H4 (cell line): ENCODE measurements around the gene DTD1. TPM values are rescaled to one million over a fixed set of nuclear protein-coding genes. Genes with fewer than 3 reads are reported as not detected.

Experiments used
- DNase-seq: peaks from one replicate; pipeline ENCODE4 v3.0.0-alpha.2; 2015; ENCODE audit warnings: low spot score
- total RNA-seq: library from RNA; depleted of rRNA; stranded (reverse); fragments of >200 nt; shearing (Covaris generic); gene quantifications from 2 replicates; pipeline ENCODE4 v1.2.3, GENCODE V29; 2014; rRNA removed

DTD1 gene
- 78.0 and 108 TPM in 2 replicates for total RNA-seq

DNA sequence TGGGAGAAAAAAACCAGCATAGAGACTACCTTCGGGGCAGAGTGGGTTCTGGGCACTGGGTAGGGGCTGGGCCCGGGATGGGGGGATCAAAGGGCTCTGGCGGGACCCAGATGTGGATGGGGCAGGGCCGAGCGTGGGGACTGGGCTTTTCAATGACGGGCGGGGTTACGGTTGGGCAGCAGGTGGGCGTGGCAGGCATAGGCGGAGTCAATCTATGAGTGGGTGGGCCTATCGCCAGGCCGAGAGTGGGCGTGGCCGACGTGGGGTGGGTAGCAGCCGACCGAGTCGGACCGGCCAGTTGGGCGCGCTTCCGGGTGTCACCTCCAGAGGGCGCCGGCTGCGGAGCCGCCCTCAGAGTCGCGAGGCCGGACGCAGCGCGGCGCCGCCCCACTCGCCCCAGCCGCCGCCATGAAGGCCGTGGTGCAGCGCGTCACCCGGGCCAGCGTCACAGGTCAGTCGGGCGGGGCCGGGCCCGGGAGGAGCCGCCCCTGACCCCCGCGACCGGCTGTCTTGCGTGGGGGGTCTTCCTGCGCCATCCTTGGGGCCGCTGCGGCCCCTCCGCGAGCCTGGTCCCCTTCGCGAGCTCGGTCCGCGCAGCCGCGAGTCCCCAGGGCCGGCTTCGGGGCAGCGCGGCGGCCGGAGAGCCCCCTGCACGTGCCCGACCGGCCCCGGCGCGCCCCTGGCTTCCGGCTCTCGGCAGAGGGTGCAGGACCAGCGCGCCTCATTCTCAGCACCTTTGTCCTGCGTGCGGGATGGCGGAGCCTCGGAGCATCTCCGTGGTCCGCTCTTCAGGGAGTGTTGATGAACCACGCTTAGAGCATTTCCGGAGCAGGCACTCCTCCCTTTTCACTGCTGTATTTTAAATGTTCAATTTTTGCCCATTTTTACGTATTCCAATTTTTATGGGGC is at the start of gene DTD1:
Gene DTD1, plus strand, starts transcription at position 390 of the 909 bp plus-strand sequence. Its CDS starts 19 bp downstream, at position 409.
- DNase-seq, result peak; percentile 78

DNA sequence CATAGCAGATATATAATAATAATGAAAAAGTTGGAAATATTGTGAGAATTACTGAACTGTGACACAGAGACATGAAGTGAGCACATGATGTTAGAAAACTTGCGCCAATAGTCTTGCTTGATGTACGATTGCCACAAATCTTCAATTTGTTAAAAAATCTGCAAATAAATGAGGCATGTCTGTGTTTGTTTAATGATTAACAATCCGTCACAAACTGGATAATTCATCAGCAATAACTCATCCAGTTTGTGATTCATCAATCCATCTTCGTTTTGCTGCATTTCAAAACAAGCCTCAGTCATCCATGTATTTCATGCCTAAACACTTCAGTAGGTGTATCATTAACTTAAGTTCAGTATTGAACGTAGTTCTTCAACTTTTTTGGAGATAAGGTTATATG is 46.1 kb upstream of the DTD1 start:
- DNase-seq, result no peak

DNA sequence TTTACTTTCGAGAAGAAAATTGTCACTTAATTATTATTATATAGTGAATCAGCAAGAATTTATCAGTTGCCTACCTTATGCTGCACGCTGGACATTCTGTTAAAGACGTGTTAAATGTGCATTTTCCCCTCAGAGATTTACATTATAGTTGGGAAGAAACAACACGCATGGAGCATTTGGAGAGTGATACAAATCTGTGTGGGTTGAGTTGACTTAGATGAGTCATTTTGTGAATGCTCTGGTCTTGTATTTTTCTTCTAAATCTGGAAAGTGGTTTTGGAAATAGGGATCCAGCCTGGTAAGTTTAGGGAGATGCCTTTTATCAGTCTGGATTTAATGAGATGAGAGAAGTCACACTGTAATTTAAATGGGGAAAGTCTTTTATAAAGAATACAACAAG is 44.6 kb upstream of the DTD1 start:
- no peak for DNase-seq

- no peak for DNase-seq
Observed at GRCh38 chr20:18543932-18544331, 43.9 kb upstream of the DTD1 start.

DNA sequence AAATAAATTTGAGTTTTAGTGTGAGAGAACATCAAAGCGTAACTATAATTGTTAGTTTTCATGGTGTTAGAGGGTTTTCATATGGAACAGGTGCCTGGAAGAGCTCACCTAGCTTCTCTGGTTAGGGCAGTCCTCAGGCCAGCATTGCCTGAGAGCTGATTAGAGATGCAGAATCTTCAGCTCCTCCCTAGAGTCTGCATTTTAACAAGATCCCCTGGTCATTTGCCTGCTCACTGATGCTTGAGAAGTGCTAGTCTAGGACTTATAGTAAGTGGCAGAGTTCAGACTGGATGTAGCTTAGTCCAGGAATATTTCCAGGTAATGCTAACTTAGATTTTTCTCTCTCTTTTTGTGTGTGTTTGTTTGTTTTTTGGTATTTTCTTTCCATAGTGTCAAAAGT is 42.3 kb upstream of the DTD1 start:
- no peak for DNase-seq

DNA sequence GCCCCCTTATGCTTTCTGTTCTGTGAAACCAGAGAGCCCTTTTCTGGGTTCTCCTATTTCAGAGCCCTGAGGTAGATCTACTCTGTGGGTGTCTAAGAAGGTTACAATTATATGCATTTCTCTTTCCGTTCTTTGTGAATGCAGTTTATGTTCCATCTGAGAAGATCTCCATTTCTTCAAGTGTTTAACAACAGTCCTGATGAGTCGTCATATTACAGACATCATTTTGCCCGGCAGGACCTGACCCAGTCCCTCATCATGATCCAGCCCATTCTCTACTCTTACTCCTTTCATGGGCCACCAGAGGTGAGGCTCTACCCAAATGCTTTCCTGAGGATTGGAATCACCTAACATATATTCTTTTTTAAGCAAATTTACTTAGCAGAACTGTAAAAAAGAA is 39.4 kb upstream of the DTD1 start:
- no peak for DNase-seq

GRCh38 chr20:18553746-18554145 is 34.1 kb upstream of the DTD1 start:
- no peak for DNase-seq

- DNase-seq, result peak; percentile 87
Observed at GRCh38 chr20:18566892-18567738, 20.7 kb upstream of the DTD1 start, which contains the start of gene SMIM26. Gene SMIM26 (plus strand): TSS chr20:18567432. CDS start chr20:18567479, 47 bp downstream.

GRCh38 chr20:18567739-18568091 is 20.1 kb upstream of the DTD1 start:
- no peak for DNase-seq

GRCh38 chr20:18571009-18571408 is 16.8 kb upstream of the DTD1 start:
- DNase-seq, result no peak

DNA sequence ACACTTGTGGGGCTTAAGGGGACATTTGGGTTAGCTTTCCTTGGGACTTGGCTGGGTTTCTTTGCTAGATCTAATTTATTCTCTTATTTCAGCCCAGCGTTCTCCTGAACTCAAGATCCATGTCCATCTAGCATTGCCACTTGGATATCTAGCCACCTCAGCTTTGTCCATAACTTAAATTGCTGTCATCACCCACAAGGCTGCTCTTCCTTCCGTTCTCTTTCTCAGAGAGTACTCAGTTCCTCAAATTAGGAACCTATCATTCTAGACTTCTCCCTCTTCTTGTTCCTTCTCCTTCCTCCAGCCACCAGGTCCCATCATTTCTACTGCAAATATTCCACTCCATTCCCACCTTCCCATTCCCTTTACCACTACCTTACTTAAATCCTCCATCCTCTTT is 16.3 kb upstream of the DTD1 start:
- no peak for DNase-seq

GRCh38 chr20:18577942-18578341 is 9.9 kb upstream of the DTD1 start:
- DNase-seq, result no peak

- no peak for DNase-seq
Observed at GRCh38 chr20:18578581-18578980, 9.3 kb upstream of the DTD1 start.

GRCh38 chr20:18580012-18580411 is 7.8 kb upstream of the DTD1 start:
- DNase-seq, result no peak

GRCh38 chr20:18585134-18585533 is 2.7 kb upstream of the DTD1 start:
- peak; percentile 48 for DNase-seq

- DNase-seq, result no peak
Observed at GRCh38 chr20:18588574-18588933, 700 bp downstream of the DTD1 start.

GRCh38 chr20:18589941-18590674 is 2.3 kb downstream of the DTD1 start:
- no peak for DNase-seq

DNA sequence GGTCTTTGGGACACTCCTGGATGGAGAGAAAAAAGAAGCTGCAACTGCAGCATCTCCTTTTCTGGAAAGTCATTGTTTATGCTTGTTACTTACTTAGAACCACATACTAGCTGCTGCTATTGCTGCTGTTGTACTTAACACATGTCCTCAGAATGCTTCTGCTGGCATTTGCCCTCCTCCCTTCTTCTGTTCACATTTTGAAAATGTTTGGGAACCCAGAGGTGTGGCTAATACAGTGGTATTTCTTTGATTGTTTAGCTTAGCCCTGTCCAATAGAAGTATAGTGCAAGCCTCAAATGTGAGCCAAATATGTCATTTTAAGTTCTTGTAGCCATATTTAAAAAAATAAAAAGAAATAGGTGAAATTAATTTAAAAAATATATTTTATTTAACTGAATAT is 8.4 kb downstream of the DTD1 start:
- DNase-seq, result no peak

DNA sequence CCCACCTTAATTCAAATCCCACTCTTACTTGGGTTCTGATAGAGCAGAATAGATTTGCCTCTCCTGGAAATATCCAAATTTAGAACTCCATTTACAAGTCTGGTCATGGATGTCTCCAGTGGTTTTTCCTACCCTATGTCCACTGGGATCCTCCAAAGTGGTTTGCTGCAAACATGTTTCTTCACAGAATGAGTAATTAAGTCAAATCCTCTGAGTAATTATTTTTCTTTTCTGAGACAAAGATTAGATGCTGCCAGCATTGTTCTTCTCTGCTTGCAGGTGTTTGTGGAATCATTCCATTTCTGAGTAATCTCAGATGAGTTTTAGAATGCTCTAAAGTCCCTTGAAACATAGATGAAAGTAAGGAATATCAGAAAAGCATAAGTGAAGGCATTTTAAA is 21.9 kb downstream of the DTD1 start:
- DNase-seq, result no peak

DNA sequence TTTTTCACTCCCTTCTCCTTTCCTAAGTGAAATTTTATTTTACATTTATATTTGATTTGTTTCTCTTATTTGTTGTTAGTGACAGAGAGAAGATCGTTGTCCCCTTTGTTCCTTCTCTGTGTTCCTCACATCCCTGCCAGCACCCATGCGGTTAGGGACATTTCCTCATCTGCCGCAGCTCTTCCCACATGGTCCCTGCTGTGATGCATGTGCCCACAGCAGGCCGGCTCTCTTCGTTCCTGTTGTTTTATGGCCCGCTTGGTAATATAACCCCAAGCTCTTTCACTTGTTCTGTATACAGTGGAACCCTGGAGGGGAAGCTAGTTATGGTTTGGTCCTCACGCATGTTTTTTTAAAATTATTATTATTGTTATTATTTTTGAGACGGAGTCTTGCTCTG is 23.6 kb downstream of the DTD1 start:
- DNase-seq, result no peak

DNA sequence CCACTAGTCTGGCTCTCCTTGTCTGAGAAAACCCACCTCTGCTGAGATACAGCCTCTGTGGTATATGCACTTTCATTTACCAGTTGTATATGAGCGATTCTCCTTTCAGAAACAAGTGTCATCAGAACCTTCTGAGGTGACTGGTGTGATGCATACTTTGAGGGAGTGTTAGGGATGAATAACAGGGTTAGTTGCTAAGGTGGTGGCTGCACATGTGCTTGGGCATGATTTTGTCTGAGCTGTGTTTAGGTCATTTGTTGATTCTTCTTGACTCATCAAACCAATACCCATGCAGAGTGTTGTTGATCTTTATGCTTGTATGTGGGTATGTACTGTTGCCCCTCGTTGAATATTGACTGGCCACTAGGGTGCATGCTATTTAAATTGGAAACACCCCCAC is 25.7 kb downstream of the DTD1 start:
- DNase-seq, result no peak

GRCh38 chr20:18614244-18614643 is 26.4 kb downstream of the DTD1 start:
- DNase-seq, result no peak
